ENCODE measurements around the gene MUC15. TPM values are rescaled to one million over a fixed set of nuclear protein-coding genes. Genes with fewer than 3 reads are reported as not detected.

MUC15 gene
- total RNA-seq, 1 experiment from 2014 or later: not detected

- 0 out of 2 replicates have a peak, but pooled peaks cover 13% of the 10 kb centered on the region for H3K27me3 ChIP-seq (ENCODE audit: low read length)
- no peak overlapping the region for H3K4me2 ChIP-seq (ENCODE audit: low read length)
- H2AFZ ChIP-seq (ENCODE audit: low read length): no peak overlapping the region
- BruUV-seq (replicated peaks): no TSS peak
- no peaks in the 10 kb centered on the region for H3K9me3 ChIP-seq (ENCODE audit: low read length)
- H4K20me1 ChIP-seq (ENCODE audit: low read length): no peaks in the 10 kb centered on the region
- no peak overlapping the region for H3K9ac ChIP-seq (ENCODE audit: low read length)
- H3K36me3 ChIP-seq (ENCODE audit: low read depth, low read length): no peaks in the 10 kb centered on the region
- no peaks in the 10 kb centered on the region for H3K79me2 ChIP-seq (ENCODE audit: low read length)
- no peaks in the 10 kb centered on the region for H3F3A ChIP-seq (ENCODE audit: low read length, unreplicated experiment)
- no peak overlapping the region for H3K4me3 ChIP-seq (ENCODE audit: low read length)
- TF ChIP-seq EZH2 (IDR thresholded peaks at IDR 0.05; ENCODE audit: low read length, unreplicated experiment) (no peak), EZH2phosphoT487 (IDR thresholded peaks at IDR 0.05; ENCODE audit: borderline replicate concordance, low read length) (no peak), CTCF (conservative IDR thresholded peaks at IDR 0.05; ENCODE audit: low read depth, low read length) (no peak)
- ATAC-seq (no peak), DNase-seq (no peak)
- intact Hi-C loops (cut with micrococcal nuclease): no loop called here
- ChIA-PET POLR2A (ENCODE audit: unreplicated experiment) (no interaction called here), CTCF (no interaction called here)
- H3K27ac ChIP-seq (ENCODE audit: low read length): no peak overlapping the region
- no peaks in the 10 kb centered on the region for H3K9me2 ChIP-seq (replicated peaks; ENCODE audit: low read length)
- no peaks in the 10 kb centered on the region for H3K4me1 ChIP-seq (ENCODE audit: insufficient read depth, low read length)
These were observed 21.6 kb upstream of the MUC15 start for GRCh38 chr11:26593691-26594090.

GRCh38 chr11:26587073-26587472 lies 15.0 kb upstream of the MUC15 start:
- DNase-seq (no peak), ATAC-seq (no peak)
- H3K4me2 ChIP-seq (ENCODE audit: low read length): no peak overlapping the region
- no TSS peak for BruUV-seq (replicated peaks)
- no peak overlapping the region for H2AFZ ChIP-seq (ENCODE audit: low read length)
- H3K27ac ChIP-seq (ENCODE audit: low read length): no peak overlapping the region
- ChIA-PET CTCF (no interaction called here), POLR2A (ENCODE audit: unreplicated experiment) (interaction anchor here (0.6 kb wide), 1 partner anchor 16 kb away, joined by 3 read pairs; no protein-coding TSS in a partner anchor)
- H3K9me2 ChIP-seq (replicated peaks; ENCODE audit: low read length): no peaks in the 10 kb centered on the region
- no peaks in the 10 kb centered on the region for H3F3A ChIP-seq (ENCODE audit: low read length, unreplicated experiment)
- intact Hi-C loops (cut with micrococcal nuclease): no loop called here
- 0 out of 2 replicates have a peak, but pooled peaks cover 11% of the 10 kb centered on the region for H3K27me3 ChIP-seq (ENCODE audit: low read length)
- H3K36me3 ChIP-seq (ENCODE audit: low read depth, low read length): no peaks in the 10 kb centered on the region
- TF ChIP-seq EZH2phosphoT487 (IDR thresholded peaks at IDR 0.05; ENCODE audit: borderline replicate concordance, low read length) (no peak), CTCF (conservative IDR thresholded peaks at IDR 0.05; ENCODE audit: low read depth, low read length) (no peak), EZH2 (IDR thresholded peaks at IDR 0.05; ENCODE audit: low read length, unreplicated experiment) (no peak)
- H3K9ac ChIP-seq (ENCODE audit: low read length): no peak overlapping the region
- H4K20me1 ChIP-seq (ENCODE audit: low read length): no peaks in the 10 kb centered on the region
- H3K4me3 ChIP-seq (ENCODE audit: low read length): no peak overlapping the region
- no peaks in the 10 kb centered on the region for H3K9me3 ChIP-seq (ENCODE audit: low read length)
- H3K79me2 ChIP-seq (ENCODE audit: low read length): no peaks in the 10 kb centered on the region
- H3K4me1 ChIP-seq (ENCODE audit: insufficient read depth, low read length): no peaks in the 10 kb centered on the region

- H3K4me1 ChIP-seq (ENCODE audit: insufficient read depth, low read length): no peaks in the 10 kb centered on the region
- H3K79me2 ChIP-seq (ENCODE audit: low read length): no peaks in the 10 kb centered on the region
- TF ChIP-seq EZH2phosphoT487 (IDR thresholded peaks at IDR 0.05; ENCODE audit: borderline replicate concordance, low read length): no peak
- no peak for TF ChIP-seq CTCF (conservative IDR thresholded peaks at IDR 0.05; ENCODE audit: low read depth, low read length)
- no peak for TF ChIP-seq EZH2 (IDR thresholded peaks at IDR 0.05; ENCODE audit: low read length, unreplicated experiment)
- no peak overlapping the region for H3K9ac ChIP-seq (ENCODE audit: low read length)
- H3F3A ChIP-seq (ENCODE audit: low read length, unreplicated experiment): no peaks in the 10 kb centered on the region
- 0 out of 2 replicates have a peak, but pooled peaks cover 10% of the 10 kb centered on the region for H3K27me3 ChIP-seq (ENCODE audit: low read length)
- no peak overlapping the region for H3K27ac ChIP-seq (ENCODE audit: low read length)
- no TSS peak for BruUV-seq (replicated peaks)
- no peaks in the 10 kb centered on the region for H3K9me2 ChIP-seq (replicated peaks; ENCODE audit: low read length)
- no peak overlapping the region for H3K4me3 ChIP-seq (ENCODE audit: low read length)
- no peak overlapping the region for H3K4me2 ChIP-seq (ENCODE audit: low read length)
- CTCF ChIA-PET: no interaction called here
- no peaks in the 10 kb centered on the region for H3K36me3 ChIP-seq (ENCODE audit: low read depth, low read length)
- POLR2A ChIA-PET (ENCODE audit: unreplicated experiment): no interaction called here
- H4K20me1 ChIP-seq (ENCODE audit: low read length): no peaks in the 10 kb centered on the region
- ATAC-seq (no peak), DNase-seq (no peak)
- H3K9me3 ChIP-seq (ENCODE audit: low read length): no peaks in the 10 kb centered on the region
- intact Hi-C loops (cut with micrococcal nuclease): no loop called here
- no peak overlapping the region for H2AFZ ChIP-seq (ENCODE audit: low read length)
These were observed 12.8 kb upstream of the MUC15 start for GRCh38 chr11:26584818-26585217.

Measured in PC-3 (cell line).